Nephron (organoid): Measurements from ENCODE around the gene LPXN.

Experiments used
- H3K27ac Mint-ChIP-seq, 3 experiments: 2 replicates each; pipeline ENCODE4 v1.8.0; 2020; ENCODE audit warnings: mixed read lengths in 3 of 3, mild to moderate bottlenecking in 2 of 3, moderate library complexity in 1 of 3
- H3K27me3 Mint-ChIP-seq: 2 replicates; pipeline ENCODE4 v1.8.0; 2021; ENCODE audit warnings: low read depth, mild to moderate bottlenecking, moderate library complexity, mixed read lengths
- H3K36me3 Mint-ChIP-seq: 2 replicates; pipeline ENCODE4 v1.8.0; 2020; ENCODE audit warnings: low read depth, mixed read lengths
- H3K4me1 Mint-ChIP-seq: 2 replicates; pipeline ENCODE4 v1.8.0; 2020; ENCODE audit warnings: mixed read lengths
- H3K4me3 Mint-ChIP-seq, 3 experiments: 2 replicates each; pipeline ENCODE4 v1.8.0; 2020; ENCODE audit warnings: mild to moderate bottlenecking in 3 of 3, mixed read lengths in 3 of 3, moderate library complexity in 2 of 3
- H3K9me3 Mint-ChIP-seq: 2 replicates; pipeline ENCODE4 v1.8.0; 2020; ENCODE audit warnings: mixed read lengths
- TF ChIP-seq, protein P1 (sequence below), 3 experiments: fragments of 200-600 bp; sonication (generic); IDR thresholded peaks; one replicate each; pipeline ENCODE4 v1.5.0; 2021; ENCODE audit warnings: antibody characterized with exemption in 3 of 3; ENCODE audit not compliant: unreplicated experiment in 3 of 3

Gene LPXN

DNA sequence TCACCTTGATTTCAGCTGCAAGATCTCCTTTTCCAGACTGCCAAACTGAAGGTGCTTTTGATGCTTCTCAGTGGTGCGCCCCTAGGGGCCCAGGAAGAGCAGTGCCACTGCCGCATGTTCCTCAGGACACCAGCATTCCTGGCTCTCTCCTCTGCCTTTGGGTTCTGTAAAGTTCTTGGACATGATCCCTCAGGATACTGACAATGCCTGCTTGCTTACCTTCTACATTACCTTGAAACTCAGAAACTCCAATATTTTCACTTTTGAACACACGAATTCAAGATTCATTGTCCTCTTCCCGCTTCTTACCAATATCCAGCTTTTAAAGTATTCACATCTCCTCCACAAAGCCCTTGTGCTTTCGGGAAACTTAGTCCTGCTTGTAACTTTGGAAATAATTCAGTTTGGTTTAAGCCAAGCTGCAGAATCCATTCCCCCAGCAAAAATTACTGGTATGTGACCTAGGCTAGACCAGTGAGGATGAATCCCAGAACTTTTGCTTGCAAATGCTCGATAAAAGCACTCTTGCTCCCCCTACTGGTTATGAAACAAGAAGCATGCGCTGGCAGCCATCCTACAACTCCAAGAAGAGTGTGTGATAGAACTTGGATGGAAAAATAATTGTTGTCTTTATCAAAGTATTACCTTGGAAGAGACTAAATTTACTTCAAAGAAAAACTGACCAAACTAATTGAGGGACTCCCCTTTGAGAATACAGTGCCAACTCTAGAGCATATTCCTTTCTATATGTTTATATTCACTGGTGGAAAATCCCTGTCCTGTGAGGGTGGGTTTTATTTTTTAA is 51.2 kb downstream of the LPXN start:
- Mint-ChIP-seq H3K9me3 (no peaks in the 10 kb centered on the region), H3K4me3 (peak overlapping the region; percentile 60 to 61 (median 60)), H3K36me3 (peaks cover 5% of the 10 kb centered on the region), H3K27ac (peak overlapping the region; percentile 34 to 46 (median 42)), H3K27me3 (peaks cover 3% of the 10 kb centered on the region), H3K4me1 (peaks cover 11% of the 10 kb centered on the region)
- TF ChIP-seq, protein P1, sequence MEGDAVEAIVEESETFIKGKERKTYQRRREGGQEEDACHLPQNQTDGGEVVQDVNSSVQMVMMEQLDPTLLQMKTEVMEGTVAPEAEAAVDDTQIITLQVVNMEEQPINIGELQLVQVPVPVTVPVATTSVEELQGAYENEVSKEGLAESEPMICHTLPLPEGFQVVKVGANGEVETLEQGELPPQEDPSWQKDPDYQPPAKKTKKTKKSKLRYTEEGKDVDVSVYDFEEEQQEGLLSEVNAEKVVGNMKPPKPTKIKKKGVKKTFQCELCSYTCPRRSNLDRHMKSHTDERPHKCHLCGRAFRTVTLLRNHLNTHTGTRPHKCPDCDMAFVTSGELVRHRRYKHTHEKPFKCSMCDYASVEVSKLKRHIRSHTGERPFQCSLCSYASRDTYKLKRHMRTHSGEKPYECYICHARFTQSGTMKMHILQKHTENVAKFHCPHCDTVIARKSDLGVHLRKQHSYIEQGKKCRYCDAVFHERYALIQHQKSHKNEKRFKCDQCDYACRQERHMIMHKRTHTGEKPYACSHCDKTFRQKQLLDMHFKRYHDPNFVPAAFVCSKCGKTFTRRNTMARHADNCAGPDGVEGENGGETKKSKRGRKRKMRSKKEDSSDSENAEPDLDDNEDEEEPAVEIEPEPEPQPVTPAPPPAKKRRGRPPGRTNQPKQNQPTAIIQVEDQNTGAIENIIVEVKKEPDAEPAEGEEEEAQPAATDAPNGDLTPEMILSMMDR (IDR thresholded peaks at IDR 0.05; ENCODE audit: unreplicated experiment in 3 of 3), result peak; percentile 61 to 72 (median 65)

DNA sequence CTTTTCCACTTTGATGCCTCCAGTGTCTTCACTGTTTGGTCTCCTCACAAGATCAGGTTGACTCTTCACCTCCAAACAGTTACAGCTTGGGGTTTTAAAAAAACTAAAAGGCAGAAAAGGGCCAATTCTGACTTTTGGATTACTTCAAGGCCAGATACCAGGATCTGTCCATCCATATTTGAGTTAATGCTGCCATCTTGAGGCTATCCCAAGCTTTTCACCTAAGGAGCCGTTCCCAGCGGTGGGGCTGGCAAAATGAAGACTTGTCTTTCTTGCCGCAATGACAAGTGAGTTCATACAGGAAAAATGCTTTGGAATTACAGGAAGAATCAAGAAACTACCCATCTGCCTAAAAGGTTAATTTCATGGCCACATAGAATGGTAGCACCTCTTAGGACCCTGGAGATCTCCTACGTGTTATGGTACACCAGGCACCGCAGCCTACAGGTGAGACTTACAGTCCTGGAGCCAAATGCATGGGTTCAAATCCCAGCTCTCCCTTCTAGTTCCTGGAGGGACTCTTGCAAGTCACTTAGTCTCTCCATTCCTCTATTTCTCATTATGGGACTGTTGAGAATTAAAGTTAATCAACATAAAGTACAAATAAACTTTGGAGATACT is 61.8 kb downstream of the LPXN start:
- Mint-ChIP-seq H3K36me3 (no peaks in the 10 kb centered on the region), H3K4me1 (no peaks in the 10 kb centered on the region), H3K9me3 (no peaks in the 10 kb centered on the region), H3K4me3 (no peak overlapping the region), H3K27ac (no peak overlapping the region), H3K27me3 (peaks cover 7% of the 10 kb centered on the region)
- TF ChIP-seq, protein P1 (IDR thresholded peaks at IDR 0.05; ENCODE audit: unreplicated experiment in 3 of 3), result peak; percentile 65 to 71 (median 66)

DNA sequence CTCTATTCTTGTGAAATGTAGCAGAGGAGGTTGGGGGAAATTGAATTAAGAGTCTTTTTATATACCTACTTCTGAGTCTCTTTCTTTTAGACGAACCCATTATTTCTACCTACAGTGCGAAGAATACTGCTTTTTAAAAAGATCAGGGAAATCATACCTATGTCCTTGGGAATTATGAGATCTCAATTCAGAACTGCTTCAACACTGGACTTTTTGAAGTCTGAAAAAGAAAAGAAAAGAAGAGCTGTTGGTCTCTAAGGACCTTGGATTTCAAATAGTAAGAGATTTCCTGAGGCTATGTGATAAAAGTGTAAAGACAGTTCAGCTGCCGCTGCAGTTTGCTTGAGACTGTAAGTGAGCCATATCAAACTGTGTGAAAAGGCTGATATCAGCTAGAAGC is 64.0 kb downstream of the LPXN start:
- no peaks in the 10 kb centered on the region for H3K4me1 Mint-ChIP-seq
- peaks cover 5% of the 10 kb centered on the region for H3K27me3 Mint-ChIP-seq
- no peaks in the 10 kb centered on the region for H3K36me3 Mint-ChIP-seq
- TF ChIP-seq, protein P1 (IDR thresholded peaks at IDR 0.05; ENCODE audit: unreplicated experiment in 3 of 3), result no peak
- no peak overlapping the region for H3K4me3 Mint-ChIP-seq
- no peaks in the 10 kb centered on the region for H3K9me3 Mint-ChIP-seq
- H3K27ac Mint-ChIP-seq, result peak overlapping the region in 1 of 3 experiments; percentile 14

DNA sequence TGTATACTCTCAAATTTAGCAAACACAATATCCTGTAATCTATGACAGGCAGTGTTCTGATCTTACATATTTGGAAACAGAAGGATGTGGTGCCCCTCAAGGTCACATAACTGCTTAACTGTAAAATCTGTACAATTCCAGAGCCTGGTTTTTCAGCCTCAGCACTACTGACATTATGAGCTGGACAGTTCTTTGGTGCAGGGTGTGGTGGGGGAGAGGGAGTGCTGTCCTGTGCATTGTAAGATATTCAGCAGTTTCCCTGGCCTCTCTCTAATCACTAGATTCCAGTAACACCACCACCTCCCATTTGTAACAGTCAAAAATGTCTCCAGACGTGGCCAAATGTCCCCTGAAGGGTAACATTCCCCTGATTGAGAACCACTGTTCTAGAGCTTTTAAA is 65.9 kb downstream of the LPXN start:
- no peaks in the 10 kb centered on the region for H3K9me3 Mint-ChIP-seq
- H3K4me1 Mint-ChIP-seq, result no peaks in the 10 kb centered on the region
- peaks cover 5% of the 10 kb centered on the region for H3K27me3 Mint-ChIP-seq
- H3K36me3 Mint-ChIP-seq, result no peaks in the 10 kb centered on the region
- TF ChIP-seq, protein P1 (IDR thresholded peaks at IDR 0.05; ENCODE audit: unreplicated experiment in 3 of 3), result no peak
- no peak overlapping the region for H3K4me3 Mint-ChIP-seq
- H3K27ac Mint-ChIP-seq, result no peak overlapping the region

DNA sequence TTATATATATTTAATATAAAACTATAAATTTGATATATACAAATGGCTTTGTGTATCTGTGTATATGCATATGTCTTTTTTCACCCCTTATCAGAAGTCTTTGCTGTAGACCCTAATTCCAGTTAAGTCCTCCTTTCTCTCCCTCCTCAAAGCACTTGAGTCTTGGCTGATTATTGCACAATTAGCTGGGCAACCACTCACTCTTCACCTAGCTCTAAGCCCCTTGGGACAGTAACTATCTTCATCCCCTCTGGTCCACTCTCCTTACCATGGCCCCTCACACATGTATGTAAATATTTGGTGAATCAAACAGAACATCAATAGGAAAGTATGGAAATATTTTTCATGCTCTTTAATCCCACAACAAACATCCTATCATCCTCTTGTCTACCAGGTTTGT is 66.8 kb downstream of the LPXN start:
- no peaks in the 10 kb centered on the region for H3K9me3 Mint-ChIP-seq
- TF ChIP-seq, protein P1 (IDR thresholded peaks at IDR 0.05; ENCODE audit: unreplicated experiment in 3 of 3), result no peak
- H3K4me1 Mint-ChIP-seq, result no peaks in the 10 kb centered on the region
- H3K4me3 Mint-ChIP-seq, result no peak overlapping the region
- peaks cover 5% of the 10 kb centered on the region for H3K27me3 Mint-ChIP-seq
- no peaks in the 10 kb centered on the region for H3K36me3 Mint-ChIP-seq
- H3K27ac Mint-ChIP-seq, result no peak overlapping the region
